ENCODE results near the gene KCNJ6.

The KCNJ6 gene

GRCh38 chr21:37862536-37862935 lies 53.7 kb downstream of the KCNJ6 start:
- DNase-seq, result no peak

DNA sequence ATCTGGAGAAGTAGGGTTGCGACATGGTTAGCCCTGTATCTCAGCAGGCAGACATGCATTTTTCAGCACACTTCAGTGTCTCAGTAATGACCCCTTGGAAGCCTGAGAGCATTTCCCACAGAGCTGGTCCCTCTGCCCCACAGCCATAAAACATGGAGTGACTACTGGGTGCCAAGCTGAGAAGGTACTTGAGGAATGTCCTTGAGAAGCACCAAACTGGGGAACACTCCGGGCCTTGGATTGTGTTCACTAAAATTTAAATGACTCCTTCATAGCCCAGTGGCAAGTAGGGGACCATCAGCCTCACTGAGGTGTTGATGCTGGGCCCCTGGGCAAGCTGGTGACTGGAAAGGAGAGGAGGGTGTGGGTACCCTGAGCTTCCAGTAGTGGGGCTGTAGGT lies 54.7 kb downstream of the KCNJ6 start:
- no peak for DNase-seq

DNA sequence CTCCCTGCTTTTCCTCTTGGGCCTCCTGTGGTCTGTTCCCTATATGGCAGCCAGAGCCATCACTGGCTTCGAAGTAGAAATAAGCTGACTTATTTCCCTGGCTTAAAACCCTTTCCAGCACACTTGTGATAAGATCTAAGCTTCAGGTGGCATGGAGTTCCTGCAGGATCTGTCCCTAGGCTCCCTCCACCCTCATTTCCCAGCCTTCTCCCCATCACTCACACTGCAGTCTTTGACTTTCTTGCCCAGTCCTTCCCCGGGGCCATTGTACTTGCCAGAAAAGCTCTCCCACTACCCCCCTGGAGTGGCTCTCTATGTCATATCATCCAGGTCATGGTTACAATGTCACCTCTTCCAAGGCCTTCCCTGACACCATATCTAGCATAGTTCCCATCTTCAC lies 55.8 kb downstream of the KCNJ6 start:
- DNase-seq, result no peak

GRCh38 chr21:37855647-37856625 lies 60.3 kb downstream of the KCNJ6 start:
- DNase-seq, result no peak

GRCh38 chr21:37855271-37855646 lies 61.0 kb downstream of the KCNJ6 start:
- no peak for DNase-seq

GRCh38 chr21:37849506-37850102 lies 66.7 kb downstream of the KCNJ6 start:
- DNase-seq, result no peak

DNA sequence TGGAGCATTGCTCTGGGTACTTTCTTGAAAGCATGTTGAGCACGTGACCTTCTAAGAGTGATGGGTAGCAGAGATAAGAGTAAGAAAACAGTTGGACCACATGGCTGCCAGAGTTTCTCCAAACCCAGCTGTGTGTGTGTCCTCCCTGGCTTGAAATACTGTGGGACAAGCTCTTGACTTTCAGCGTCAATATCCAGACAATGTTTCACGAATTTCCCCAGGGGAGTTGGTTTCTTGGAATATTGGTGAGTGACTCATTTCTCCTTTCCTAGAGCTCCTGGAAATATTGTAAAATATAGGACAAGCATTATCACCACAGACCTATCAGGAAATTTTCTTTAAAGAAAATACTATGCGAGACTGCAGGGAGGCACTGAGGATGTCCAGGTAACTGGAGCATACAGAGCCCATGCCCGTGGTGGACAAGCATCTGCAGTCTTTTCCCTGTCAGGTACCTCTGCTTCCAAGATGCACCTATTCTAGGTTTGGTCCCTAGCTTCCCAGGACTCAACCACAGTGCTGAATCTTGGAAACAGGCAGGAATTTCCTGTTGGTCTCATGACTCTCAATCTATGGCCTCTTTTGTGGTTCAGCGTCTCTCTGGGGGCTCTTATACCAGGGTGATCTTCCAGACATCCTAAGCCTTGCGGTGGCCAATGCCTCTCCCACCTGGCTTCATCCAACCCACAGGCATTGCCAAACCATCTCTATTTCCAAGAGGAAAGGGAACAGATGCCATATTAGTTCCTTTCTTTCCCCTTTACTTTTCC lies 67.4 kb downstream of the KCNJ6 start:
- DNase-seq, result no peak

GRCh38 chr21:37845535-37845934 lies 70.7 kb downstream of the KCNJ6 start:
- no peak for DNase-seq

DNA sequence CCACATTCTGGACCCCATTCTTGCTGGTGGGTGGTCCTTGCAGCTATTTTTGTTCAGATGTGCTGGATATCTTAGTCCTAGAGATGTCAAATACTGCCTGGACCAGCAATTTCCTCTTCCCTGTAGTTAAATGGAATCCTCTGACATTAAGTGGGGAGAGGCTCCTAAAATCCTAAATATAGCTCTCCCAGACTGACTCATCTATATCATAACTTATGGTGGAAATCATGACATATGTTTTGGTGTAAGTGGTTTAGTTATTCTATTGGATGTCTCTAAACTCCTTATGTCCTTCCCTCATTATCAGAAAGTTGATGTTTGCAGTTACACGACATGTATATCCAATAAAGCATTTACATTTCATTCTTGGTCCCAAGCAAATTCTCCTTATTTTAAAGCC lies 73.1 kb downstream of the KCNJ6 start:
- no peak for DNase-seq

DNA sequence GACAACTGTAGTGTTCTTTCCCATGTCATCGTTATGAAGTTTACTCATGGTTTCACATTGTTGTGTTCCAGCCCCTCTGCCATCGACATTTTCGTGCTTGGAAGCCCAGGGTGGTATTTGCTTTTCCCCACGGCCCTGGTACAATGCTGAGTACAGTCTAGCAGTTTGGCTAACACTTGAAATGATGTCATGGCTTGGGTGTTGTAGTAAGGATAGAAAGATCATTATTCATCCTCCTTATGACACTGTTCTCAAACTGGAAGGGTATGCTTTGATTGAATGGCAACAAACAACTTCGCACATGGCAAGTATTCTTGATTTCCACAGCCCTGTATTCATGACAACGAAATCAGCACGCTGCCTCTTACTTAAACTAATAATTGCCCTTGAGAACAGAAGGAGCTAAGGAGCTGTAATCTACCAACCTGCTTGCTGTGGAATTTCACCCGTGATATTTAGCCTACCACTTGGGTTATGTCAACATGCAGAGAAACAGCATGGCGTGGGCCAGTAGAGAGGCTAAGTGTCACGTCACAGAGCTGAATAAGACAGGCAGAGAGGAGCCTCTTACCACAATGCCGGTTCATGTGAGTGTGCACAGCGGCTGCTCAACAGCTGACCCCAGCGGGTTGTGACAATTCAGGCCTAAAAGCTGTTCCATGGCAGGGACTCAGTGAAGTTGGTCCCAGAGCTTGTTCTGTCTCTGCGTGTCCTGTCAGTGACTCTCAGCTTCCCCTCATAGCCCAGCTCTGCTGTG lies 73.9 kb downstream of the KCNJ6 start:
- DNase-seq, result no peak

GRCh38 chr21:37837381-37837780 lies 78.9 kb downstream of the KCNJ6 start:
- DNase-seq, result no peak

DNA sequence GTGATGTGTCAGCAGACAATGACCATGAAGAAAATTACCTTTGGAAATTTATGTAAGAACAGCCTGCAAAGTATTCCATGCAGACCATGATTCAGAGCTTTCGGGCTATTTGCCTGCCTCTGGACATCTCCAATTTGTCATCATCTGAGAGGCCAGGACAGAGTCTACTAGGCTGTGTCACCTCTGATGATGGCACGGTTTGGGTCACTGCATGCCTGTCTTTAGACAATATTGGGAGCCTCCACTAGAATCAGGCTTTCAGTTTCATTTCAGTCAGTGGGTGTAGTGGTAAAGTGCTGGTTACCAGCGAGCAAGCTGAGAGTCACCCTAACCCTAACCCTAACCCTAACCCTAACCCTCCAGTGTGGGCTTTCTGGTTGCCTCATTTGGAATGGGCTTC lies 80.8 kb downstream of the KCNJ6 start:
- DNase-seq, result no peak

DNA sequence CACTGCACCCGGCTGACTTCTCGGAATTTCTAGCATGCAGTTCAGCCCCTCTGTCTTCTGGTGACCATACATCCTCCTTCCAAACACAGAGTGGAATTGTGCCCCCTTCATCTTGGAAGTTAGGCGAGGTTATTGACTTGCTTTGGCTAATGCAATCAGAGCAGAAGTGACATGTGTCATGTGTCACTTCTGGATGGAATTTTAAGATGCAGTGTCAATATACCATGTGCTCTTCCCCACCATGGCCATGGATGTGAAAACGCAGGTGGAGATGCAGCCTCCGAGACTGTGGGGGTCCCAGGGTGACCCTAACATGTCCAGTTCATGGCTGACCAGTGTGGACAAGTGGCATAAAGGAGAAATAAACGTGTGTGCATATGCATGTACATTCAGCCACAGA lies 83.0 kb downstream of the KCNJ6 start:
- DNase-seq, result no peak

DNA sequence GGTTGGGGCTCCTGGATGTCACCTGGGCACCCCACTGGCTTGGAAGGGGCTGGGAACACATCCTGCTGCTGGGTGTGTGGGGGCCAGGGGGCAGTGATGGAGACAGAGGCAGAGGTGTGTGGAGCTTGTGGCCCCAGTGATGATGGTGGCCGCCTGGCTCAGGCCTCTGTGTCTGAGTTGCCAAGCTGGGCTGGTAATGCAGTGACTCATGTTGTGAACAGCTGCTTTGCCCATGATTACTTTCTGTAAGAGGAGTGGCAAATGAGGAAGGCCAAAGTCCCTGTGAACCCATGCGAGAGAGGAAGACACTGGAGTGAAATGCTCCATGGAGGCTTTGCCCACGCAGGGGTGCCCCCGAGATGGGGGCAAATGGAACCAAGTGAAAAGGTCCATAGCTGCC lies 86.8 kb downstream of the KCNJ6 start:
- peak in 1 of 2 donors; percentile 37 for DNase-seq

GRCh38 chr21:37828991-37829390 lies 87.3 kb downstream of the KCNJ6 start:
- DNase-seq, result no peak

DNA sequence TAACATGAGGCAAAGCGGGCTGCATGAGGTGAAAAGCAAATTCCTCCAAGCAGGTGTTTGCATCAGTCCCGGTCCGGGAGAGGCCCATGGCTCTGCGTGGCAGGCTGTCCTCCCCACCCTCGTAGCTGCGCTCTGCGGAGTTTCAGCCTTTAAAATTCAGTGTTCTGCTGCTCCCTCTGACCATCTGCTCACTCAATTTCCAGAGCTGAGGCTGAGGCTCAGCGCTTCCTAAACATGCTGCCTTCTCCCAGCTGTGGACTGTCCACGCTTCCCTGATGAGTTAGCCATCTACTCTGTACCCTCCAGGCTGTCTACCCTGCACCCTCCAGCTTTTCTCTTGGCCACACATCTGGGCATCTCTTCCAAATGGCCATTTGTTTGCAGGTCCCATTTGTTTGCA lies 87.7 kb downstream of the KCNJ6 start:
- DNase-seq, result no peak

- no peak for DNase-seq
These were observed 88.3 kb downstream of the KCNJ6 start for GRCh38 chr21:37827913-37828312.

DNA sequence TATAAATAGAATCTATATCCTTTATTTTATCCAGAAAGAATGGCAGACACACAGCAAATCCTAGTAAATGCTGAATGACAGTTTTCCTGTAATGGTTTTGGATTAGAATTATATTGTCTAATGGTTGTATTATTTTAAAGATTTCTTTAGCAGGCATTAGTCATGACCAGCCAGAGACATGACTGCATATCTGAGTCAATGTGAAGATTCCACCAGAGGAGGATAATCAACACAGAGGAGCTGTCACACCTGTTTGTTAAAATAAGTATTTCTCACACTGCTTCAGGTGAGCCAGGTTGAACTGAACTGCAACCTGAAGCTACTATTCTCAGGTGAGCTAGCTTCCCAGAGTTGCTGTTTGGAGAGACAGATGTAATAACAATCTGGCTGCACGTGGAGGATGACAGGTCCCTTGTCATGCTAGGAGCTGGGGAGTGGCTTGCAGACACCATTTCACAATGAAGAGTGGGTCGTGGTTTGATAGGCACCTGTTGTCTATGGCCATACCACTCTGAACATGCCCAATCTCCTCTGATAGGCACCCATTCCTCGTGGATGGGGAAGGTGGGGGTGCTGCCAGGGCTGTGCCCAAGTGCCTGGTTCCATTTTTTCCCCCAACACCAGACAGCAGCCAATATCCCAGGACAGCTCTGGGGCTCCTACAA lies 94.3 kb downstream of the KCNJ6 start:
- DNase-seq, result no peak

DNA sequence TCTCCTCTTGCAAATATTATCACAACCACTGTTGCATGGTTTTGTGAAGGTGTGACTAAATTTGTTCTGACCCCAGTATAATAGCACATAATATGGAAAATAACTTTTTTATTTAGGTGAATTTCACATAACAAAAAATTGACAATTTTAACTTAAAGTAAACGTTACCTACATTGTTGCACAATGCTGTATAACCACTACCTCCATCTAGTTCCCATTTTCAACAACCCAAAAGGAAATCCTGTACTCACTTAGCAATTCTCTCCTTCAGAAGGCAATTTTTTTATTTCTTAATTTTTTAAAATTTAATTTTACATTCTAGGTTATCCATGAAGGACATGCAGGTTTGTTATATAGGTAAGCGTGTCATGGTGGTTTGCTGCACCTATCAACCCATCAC lies 95.2 kb downstream of the KCNJ6 start:
- DNase-seq, result no peak

DNA sequence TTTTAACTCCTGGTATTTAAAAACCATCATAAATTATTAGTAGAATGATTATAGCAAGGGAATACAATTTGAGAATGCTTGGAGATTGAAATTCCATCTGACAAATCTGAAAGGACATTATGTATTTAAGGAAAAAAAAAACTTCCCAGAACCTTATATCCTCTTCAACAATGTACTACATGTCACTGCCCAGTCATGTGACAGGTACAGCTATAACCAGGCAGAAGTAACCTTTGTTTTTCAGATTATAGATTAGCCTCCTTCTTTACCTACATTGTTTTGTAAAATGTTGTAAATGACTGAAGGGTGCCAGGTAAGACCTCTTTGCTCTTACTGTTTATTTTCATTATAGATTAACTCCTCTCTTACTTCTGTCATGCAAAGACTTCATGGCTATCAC lies 96.9 kb downstream of the KCNJ6 start:
- no peak for DNase-seq

DNA sequence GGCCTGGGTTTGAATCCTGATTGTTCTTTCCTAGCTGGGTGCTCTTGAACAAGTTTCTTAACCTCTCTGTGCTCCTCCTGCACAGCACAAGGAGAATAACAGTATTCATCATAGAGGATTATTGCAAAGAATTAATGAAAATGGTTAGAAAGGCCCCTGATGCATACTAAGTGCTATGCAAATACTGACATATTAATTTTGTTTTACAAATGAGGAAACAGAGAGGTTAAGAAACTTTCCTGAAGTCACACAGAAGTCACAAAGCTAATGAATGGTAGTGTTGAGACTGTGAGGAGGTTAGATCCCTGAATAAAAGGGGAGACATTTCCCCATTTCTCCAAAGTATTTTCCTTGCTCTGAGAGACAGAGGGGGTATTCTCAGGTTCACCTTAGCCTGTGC lies 99.0 kb downstream of the KCNJ6 start:
- no peak for DNase-seq

- peak in 1 of 2 donors; percentile 33 for DNase-seq
These were observed 100.4 kb downstream of the KCNJ6 start for GRCh38 chr21:37815893-37816292.

All from CD4-positive, alpha-beta T cell treated with Interleukin-4 for 1 hour (primary cell).